HG02759 (cell line): ENCODE measurements around the gene MEGF11.
"Not testable (repeated sequence)": the region's sequence is repeated elsewhere in the genome, so short reads cannot be mapped to it uniquely, and the experiment has no call there.

Experiments used
- ATAC-seq: cut with Tn5 transposase; IDR thresholded peaks from one replicate; pipeline ENCODE4 v1.9.1; 2021; ENCODE audit warnings: mild to moderate bottlenecking, moderate library complexity; ENCODE audit not compliant: unreplicated experiment

The MEGF11 gene

DNA sequence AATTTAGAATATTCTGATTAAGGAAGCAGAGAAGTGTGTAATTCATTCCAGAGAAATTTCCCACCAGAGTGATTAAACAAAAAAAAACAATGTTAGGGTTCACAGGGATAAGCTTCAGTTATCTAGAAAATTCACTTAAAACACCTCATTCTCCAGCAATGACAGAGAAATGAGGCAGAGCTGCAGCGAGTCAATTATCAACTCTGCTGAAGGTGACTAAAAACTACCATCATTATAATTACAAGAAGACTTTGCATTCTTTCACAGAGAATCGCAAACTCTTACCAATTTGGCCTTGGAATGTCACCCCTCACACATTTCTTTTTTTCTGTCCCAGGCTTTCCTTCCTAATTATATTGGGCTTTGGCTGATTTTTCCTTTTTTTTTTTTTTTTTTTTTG lies 267.1 kb downstream of the MEGF11 start:
- ATAC-seq = no peak

DNA sequence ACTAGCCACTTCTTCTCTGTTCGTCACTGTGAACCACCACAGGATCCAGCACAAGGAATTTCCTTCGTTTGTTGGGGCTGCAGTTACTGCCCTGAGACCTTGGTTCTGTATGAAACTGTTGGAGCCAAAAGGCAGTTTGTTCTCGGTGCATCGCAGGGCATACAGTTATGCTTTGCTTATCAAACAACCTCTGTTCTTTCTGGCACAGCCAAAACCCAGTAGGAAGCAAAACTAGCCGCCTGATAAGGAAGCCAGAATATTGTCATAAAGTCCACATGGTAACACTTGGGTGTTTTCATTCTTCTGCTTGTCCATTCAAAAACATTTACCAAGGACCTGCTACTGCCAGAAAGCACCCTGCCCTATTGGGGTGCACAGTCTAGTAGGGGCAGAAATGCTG lies 268.2 kb downstream of the MEGF11 start:
- ATAC-seq = no peak

DNA sequence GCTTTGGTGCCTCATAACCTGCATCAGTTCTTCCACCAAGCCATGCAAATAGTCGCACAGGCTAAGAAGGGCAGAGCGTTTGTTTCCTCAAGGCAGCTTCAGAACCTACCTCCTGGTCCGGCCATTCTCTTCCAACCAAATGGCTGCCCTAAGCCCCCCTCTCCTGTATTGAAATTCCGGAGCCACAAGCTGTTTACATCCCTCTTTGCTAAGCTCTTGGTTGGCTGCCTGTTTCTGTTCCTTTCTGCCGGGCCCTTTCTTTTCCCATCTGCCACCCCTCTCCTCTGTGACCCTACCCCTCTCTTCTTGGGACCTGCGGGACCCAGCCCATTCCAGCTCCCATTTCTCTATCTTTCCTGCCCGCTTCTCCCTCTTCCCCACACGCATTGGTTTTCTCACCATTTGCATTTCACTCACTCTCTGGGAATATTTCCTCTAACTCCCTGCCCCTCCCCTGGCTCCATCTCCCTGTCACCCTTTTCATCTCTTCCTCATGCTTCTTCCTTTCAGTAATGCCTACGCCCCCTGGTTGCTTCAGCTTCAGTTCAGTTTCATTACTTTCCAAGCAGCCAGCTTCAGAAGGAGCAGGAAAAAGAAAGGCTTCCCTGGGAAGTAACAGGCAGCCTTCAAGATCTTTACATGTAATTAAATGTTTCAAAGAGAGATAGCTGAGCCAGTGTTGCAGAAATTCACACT lies 270.8 kb downstream of the MEGF11 start:
- no peak for ATAC-seq

DNA sequence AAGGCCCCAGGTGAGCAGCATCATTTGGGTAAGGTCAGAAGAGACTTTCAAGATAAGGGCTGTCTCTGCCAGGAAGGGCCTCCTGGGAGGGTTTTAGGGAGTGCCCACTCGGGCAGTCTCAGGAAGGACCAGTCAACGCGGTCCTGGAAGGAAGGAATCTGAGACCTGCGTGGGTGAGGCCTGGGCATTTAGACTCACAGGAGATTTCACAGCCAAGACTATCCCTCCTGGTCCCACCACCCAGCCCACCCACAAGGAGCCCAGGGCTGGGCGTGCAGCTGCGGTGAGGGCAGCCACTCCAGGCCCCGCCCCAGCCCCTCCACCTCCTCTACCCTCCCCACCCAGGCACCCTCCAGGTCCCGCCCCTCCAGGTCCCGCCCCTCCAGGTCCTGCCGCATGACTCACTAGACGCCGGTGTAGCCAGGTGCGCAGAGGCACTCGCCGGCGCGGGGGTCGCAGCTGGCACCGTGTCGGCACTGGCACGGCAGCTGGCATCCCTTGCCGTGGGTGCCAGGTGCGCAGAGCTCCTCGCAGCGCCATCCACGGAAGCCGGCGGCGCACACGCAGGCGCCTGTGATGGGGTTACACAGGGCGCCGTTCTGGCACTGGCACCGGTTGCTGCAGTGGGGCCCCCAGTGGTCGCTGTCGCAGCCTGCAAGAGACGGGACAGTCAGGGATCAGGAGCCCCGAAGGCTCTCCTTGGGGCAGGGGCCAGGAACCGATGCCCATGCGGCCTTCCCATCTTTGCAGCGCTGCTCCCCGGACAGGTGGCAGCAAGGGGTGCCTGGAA lies 271.5 kb downstream of the MEGF11 start:
- peak; percentile 76 for ATAC-seq

DNA sequence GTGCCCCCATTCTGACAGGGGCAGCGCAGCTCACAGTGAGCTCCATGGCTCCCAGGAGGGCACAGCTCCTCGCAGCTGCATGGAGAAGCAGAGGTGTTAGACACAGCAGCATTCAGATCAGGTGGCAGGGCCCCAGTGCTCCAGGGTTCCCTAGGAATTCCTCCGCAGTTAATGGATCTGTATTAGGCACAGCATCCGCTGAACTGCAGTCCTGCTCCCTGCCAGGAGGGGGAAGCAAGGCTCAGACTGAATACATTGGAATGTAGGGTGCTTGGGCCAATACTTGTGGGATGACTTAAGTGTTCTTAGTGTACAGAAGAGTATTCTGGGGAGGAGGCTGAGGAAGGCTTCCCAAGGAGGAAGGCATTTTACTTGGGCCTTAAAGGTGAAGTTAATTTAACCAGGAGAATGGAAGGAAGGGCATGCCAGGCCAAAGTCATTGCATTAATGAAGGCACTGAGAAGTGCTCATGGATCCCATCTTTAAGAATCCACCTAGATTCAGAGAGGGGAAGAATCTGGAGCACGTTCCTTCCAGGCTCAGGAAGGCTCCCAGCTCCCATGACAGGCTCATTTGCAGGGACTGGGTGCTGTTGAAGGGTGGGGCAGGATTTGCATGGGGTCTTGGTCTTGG lies 272.6 kb downstream of the MEGF11 start:
- no peak for ATAC-seq

DNA sequence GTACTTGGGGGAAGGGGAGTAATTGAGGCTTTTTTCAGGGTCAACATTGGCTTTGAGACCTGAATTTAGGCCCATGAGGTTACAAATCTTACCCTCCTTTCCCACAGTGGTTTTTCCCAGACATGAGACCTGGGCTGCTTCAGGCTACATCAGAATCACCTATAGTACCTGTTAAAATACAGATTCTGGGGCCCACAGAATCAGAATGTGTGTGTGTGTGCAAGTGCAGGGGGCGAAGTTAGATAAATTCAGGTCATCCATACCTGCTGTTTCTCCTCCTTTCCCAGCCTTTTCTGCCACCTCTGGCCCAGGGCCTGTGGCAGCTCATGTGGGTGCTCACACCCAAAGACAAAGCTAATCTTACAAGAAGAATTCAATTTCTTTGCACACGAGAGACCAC lies 273.7 kb downstream of the MEGF11 start:
- no peak for ATAC-seq

DNA sequence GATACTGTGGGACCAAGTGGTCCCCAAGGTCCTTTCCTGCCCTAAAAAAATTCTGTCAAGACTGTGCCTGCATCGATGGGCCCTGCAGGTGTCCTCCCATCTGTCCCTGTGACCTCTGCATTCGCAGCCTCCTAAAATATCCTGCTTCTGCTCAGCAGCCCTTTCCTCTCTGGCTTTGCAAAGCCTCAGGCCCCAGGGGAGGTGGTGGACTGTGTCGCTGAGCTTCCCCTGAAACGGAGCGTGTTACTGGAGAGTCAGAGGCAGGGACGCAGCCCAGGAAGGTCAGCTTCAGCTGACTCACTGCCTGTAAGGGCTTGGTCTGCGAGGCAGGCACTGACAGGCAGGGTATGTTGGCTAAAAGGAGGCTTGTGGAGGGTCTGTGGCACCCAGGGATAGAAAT lies 274.2 kb downstream of the MEGF11 start:
- ATAC-seq = no peak

DNA sequence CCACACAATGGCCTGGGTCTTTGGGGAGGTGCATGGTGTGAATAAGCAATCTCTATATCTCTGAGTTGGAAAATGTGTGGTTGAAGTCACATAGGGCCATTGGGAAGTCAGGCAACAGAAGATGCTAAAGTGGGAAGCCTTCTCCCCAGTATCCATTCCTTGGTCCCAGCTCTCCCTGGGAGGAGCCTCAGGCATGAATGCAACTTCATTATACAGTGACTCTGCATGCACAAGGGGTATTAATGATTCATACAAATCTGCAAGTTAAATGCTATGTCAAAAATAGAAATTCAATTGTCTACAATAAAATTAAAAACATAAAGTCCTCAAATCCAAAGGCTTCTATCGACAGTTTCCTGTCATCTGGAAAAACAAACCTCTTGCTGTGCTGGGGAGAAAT lies 275.4 kb downstream of the MEGF11 start:
- ATAC-seq = no peak

DNA sequence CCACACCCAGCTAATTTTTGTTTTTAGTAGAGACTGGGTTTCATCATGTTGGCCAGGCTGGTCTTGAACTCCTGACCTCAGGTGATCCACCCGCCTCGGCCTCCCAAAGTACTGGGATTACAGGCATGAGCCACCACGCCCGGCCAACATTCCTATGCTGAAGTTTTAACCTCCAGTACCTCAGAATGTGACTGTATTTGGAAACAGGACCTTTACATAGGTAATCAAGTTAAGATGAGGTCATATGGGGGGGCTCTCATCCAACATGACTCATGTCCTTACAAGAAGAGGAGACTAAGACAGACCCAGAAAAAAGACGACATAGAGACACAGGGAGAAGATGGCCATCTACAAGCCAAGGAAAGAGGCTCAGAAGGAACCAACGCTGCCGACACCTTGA lies 277.4 kb downstream of the MEGF11 start:
- ATAC-seq = not testable (repeated sequence)

DNA sequence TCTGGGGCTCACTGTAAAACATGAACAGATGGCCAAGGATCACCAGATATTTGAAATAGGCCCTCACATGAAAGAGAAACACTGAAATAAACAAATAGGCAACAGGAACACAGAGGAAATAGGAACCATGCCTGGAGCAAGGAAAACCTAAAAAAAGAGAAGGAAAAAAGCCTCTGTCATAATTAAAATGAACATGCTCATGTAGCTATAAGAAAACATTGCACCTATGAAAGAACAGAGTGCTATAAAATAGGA lies 281.9 kb downstream of the MEGF11 start:
- ATAC-seq = no peak

DNA sequence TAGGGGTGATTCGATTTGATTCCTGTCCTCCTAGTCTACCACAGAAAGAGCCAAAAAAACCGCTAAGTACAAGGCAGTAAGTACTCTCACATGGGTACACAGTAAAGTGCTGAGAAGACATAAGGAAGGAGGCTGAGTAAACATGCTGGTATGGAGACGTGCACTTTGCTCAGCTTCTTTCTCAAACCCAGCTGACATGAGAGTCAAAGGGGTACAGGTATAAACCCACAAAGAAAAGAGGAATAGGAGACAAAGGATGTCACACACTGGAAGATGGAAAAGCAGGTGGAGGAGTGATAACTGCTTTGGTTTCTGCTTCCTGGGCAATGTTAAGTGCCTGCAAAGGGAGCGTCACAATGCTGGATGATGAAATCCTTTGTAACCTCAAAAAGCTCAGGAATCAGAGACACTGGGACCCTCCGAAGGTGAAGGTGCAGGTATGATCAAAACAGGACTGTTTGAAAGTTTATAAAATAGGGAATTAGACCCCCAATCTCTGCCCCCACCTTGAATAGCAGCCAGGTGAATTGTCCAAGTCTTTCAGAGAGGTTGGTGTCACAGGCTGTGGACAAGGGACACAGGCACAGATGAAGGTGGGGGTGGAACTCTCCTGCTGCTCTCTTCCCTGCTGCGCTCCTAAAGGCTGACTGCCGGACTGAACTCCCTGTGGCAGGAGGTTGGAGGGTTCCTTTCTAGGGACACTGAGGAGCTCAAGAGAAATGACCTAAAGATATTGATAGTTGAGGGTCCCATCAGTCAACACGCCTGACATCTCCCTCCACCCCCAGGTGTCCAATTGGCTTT lies 282.4 kb downstream of the MEGF11 start:
- ATAC-seq = no peak

DNA sequence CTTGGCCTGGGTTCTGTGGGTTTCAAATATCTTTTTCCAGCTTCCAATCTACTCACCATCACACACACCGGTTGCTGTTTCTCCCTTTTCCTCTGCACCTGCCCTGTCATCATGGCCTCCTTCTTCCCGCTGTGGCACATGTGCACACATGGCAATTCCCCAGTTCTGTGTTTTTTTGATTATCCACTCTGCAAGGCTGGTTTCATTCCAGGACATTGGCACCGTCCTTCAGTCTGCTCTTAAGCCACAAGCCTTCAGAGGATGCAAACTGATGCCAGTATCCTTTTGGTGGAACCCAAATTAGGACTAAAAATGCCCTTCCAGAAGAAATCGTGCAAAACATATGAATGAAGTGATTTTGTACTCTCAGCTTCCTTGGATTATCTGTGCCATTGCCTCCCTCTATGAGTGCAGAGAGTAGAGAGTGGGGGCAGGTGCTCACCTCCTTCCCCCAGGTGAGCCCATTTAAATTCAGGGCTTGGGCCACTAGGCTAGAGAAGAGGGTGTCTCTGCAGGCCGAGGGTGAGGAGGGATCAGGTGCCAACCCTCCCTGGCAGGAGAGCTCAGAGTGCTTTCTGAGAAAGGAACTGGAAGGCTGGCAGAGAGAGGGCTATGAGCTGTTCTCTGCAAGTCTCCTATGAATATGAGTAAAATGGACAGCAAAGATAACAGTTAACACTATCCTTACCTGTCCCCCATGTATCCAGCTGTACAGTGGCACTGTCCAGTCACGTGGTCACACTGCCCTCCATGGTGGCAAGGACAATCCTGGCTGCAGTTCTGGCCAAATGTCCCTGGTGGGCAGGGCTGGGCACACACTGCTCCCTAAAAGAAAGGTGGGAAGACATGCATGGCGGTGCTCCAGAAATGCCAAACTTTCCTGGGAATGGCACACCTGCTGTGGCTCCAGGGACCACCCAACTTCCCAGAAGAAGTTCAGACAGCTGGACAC lies 283.4 kb downstream of the MEGF11 start:
- ATAC-seq = no peak

DNA sequence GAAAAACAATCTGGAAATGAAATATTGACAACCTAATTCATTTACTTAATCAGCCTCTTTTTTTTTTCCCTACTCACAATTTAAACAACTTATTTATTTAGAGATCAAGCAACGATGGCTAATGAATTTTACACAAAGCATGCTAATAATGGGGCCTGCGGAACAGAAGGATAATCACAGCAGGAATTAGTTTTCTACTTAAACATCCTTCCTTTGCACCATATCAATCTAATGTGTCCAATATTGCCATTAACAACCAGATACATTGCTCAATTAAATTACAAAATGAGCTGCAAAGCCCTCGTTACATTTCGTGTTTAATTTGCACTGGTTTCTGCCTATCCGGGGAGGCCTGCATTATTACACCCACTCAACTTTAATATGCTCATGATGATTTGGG lies 285.0 kb downstream of the MEGF11 start:
- no peak for ATAC-seq

DNA sequence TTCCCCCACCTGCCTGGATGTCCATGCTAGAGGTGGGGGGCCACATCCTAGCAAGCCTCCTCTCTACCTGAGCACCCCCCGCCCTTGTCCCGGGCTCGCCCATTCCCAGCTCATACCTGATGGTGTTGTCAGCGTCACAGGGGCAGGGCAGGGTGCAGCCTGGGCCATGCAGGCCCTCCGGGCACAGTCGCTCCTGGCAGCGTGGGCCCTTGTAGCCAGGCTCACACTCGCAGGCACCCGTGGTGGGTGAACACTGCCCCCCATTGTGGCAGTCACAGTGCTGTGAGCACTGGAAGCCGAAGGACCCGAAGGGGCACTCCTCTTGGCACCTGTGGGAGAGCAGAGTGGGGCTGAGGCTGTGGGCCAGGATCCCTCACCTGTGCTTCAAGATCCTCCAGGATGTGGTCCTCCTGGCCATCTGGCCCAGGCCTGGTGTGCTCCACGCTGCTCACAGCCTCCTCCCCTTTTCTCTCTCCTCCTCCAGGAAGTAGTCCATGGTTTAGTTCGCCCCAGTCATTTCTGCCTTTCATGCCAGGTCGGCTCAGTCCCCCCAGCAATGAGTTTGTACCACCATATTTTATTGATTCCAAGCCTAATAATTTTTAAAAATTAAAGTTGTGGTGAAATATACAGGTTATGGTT lies 288.6 kb downstream of the MEGF11 start:
- ATAC-seq = no peak

DNA sequence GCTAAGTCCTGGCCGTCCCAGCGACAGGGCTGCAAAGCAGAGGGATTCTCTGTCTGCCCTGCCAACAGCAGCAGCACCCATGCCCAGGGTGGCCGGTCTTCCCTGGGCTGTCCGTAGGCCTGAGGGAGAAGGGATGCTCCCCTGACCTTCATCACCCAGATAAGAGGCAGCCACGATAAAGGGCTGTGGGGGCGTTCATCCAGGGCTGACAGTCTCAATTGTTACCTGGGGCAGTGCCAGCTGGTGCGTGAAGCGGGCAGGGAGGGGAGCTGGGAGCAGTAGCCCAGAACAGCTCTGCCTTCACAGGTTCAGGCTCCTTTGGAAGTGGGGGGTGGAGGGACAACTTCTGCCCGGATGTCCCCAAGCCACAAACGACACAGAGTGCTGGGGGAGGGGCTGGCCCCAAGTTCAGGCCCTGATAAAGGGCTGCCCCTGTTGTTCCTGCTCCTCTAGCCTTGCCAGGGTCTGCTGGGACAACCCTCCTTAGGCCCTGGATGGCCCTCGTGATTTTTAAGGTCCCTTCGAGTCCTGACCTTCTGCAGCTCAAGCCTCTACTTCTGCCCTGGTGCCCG lies 289.6 kb downstream of the MEGF11 start:
- ATAC-seq = no peak

DNA sequence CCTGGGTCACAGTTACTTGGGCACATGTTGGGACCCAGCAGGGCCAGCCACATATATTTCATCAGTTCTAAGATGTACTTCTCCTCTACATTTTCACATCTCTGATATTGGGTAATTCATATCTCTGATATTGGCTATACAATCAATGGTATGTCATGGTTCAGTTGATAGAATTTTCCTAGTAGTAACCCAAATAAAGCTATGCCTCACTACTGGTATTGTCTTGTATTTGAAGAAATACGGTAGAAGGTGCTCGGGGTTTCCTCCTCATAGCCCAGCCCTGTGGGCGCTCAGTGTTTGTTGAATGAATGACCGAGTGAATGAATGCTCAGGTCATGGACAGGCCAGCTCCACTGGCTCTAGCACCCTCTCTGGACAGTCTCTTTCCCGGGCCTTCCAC lies 290.2 kb downstream of the MEGF11 start:
- ATAC-seq = no peak

DNA sequence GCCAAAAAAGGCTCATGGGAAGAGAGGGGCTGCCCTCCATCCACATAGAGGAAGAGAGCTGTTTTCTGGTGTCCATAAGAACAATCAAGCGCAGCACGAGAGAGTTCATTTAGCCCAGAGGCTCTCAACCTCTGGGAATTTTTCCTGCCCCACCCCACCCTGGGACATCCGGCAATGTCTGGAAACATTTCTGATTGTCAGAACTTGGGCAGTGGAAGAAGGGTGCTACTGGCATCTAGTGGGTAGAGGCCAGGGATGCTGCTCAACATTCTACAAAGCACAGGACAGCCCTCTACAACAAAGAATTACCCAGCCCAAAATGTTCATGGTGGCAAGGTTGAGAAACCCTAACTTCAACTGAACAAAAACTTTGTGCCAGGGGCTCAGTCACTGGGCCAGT lies 291.4 kb downstream of the MEGF11 start:
- no peak for ATAC-seq

DNA sequence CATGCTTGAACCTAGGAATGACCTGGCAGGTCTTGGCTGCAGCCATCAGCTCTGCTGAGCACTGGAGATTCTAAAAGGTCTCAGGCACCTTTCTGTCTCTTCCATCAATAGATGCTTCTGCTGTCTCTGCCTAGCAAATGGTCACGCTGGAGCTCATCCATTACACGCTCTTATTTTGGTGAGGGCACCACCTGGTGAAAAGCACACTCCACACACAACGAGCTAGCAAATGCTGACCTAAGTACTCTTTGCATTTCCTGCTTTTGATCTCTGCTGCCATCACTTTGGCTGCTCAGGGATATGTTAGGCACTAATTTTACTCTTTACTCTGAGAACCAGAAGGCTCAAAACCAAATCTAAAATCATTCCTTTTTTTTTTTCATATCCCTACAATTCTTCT lies 293.0 kb downstream of the MEGF11 start:
- no peak for ATAC-seq

DNA sequence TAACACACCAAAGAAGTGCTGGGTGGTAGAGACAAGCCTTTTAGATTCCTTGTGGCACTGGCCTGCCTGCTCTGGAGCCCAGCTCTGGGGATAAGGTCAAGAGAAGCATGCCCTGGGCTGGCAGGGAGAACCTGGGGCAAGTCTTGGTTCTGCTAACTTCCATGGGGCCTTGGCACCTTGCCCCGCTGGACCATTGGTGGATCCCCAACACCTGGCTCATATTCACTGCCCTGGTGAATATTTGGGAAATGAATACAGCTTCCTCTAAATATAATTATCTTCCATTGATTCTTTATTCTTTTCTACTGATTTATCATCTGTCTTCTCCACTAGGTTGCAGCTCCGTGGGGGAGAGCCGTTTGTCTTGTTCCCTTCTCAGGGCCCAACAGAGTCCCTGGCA lies 294.7 kb downstream of the MEGF11 start:
- ATAC-seq = no peak

DNA sequence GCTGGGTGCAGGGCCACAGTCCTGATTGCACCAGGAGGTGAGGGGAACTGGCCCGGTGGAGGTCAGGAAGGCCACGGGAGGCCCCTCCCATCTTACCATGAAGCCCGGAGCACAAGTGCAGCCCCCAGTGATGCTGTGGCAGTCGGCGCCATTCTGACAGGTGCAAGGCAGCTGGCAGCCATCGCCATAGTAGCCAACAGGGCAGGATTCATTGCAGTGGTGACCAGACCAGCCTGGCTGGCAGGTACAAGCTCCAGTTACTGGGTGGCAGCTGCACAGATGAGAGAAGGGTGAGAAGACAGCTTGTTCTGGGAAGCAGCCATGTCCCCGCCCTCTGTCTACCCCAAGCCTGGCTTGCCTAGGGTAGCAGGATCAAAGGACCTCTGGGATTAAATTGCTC lies 296.1 kb downstream of the MEGF11 start:
- no peak for ATAC-seq
